ENCODE measurements around the gene E2F2. TPM values are rescaled to one million over a fixed set of nuclear protein-coding genes. Genes with fewer than 3 reads are reported as not detected.
"Not testable (repeated sequence)": the region's sequence is repeated elsewhere in the genome, so short reads cannot be mapped to it uniquely, and the experiment has no call there.

Gene E2F2
- total RNA-seq, 1 donor from 2014 or later: 8.1 TPM

- DNase-seq: no peak
Measured at GRCh38 chr1:23522244-23522982, 8.6 kb downstream of the E2F2 start.

- DNase-seq: no peak
Measured at GRCh38 chr1:23521588-23521987, 9.4 kb downstream of the E2F2 start.

GRCh38 chr1:23517581-23517980 lies 13.5 kb downstream of the E2F2 start:
- DNase-seq: no peak

- no peak for DNase-seq
Measured at GRCh38 chr1:23515905-23516304, 15.1 kb downstream of the E2F2 start.

GRCh38 chr1:23514111-23514679 lies 16.8 kb downstream of the E2F2 start:
- no peak for DNase-seq

GRCh38 chr1:23509896-23510295 lies 21.1 kb downstream of the E2F2 start:
- DNase-seq: no peak

- DNase-seq: no peak
Measured at GRCh38 chr1:23506376-23507107, 24.5 kb downstream of the E2F2 start.

GRCh38 chr1:23505851-23506250 lies 25.2 kb downstream of the E2F2 start:
- no peak for DNase-seq

- DNase-seq: not testable (repeated sequence)
Measured at GRCh38 chr1:23504156-23504555, 26.9 kb downstream of the E2F2 start.

GRCh38 chr1:23502951-23503350 lies 28.1 kb downstream of the E2F2 start:
- DNase-seq: no peak

GRCh38 chr1:23500466-23500865 lies 30.6 kb downstream of the E2F2 start:
- DNase-seq: no peak

GRCh38 chr1:23497777-23498439 lies 33.1 kb downstream of the E2F2 start:
- DNase-seq: no peak

GRCh38 chr1:23496490-23497181 lies 34.4 kb downstream of the E2F2 start:
- no peak for DNase-seq

GRCh38 chr1:23494836-23495235 lies 36.2 kb downstream of the E2F2 start:
- DNase-seq: not testable (repeated sequence)

- DNase-seq: not testable (repeated sequence)
Measured at GRCh38 chr1:23492776-23493175, 38.3 kb downstream of the E2F2 start.

GRCh38 chr1:23492132-23492720 lies 38.8 kb downstream of the E2F2 start:
- DNase-seq: no peak

GRCh38 chr1:23489842-23490241 lies 41.2 kb downstream of the E2F2 start:
- no peak for DNase-seq

- no peak for DNase-seq
Measured at GRCh38 chr1:23485002-23485332, 46.1 kb downstream of the E2F2 start.

- DNase-seq: peak; percentile 97
Measured at GRCh38 chr1:23484253-23485001, 46.6 kb downstream of the E2F2 start.

GRCh38 chr1:23483321-23484252 lies 47.4 kb downstream of the E2F2 start, which contains the start of gene ASAP3:
ASAP3 (minus strand) TSS chr1:23484179; CDS start chr1:23484133, 46 bp downstream.
- DNase-seq: peak; percentile 62
